Type B pancreatic cell (in vitro differentiated cells): ENCODE data around the gene PCSK1N. TPM values are rescaled to one million over a fixed set of nuclear protein-coding genes. Genes with fewer than 3 reads are reported as not detected.
A peak's percentile ranks its signal among the peaks of the same experiment; 100 is the strongest.

Experiments
- DNase-seq: peaks from one replicate; pipeline ENCODE4 v3.0.0; 2021; ENCODE audit warnings: mixed read lengths; ENCODE audit not compliant: unreplicated experiment; ENCODE audit errors: extremely low spot score
- H3K27ac Mint-ChIP-seq: 2 replicates; pipeline ENCODE4 v1.8.0; 2021; ENCODE audit warnings: mild to moderate bottlenecking, mixed read lengths
- H3K27me3 Mint-ChIP-seq: 2 replicates; pipeline ENCODE4 v1.8.0; 2021; ENCODE audit warnings: mixed read lengths
- H3K36me3 Mint-ChIP-seq: 2 replicates; pipeline ENCODE4 v1.8.0; 2021; ENCODE audit warnings: mixed read lengths
- H3K4me1 Mint-ChIP-seq: one replicate; pipeline ENCODE4 v1.8.0; 2021; ENCODE audit warnings: mixed read lengths; ENCODE audit not compliant: unreplicated experiment
- H3K4me3 Mint-ChIP-seq: 2 replicates; pipeline ENCODE4 v1.8.0; 2021; ENCODE audit warnings: mild to moderate bottlenecking, mixed read lengths
- H3K9me3 Mint-ChIP-seq: 2 replicates; pipeline ENCODE4 v1.8.0; 2021; ENCODE audit warnings: mixed read lengths
- CTCF ChIP-seq: fragments of 200-600 bp; sonication (generic); conservative IDR thresholded peaks from 2 replicates; pipeline ENCODE4 v1.5.0; 2021; ENCODE audit warnings: antibody characterized with exemption, mild to moderate bottlenecking
- total RNA-seq: library from RNA; stranded (reverse); gene quantifications from 2 replicates; pipeline ENCODE4 v1.2.1, GENCODE V29; 2021; ENCODE audit warnings: low replicate concordance

Gene PCSK1N
- total RNA-seq, 1 donor from 2014 or later: 109 TPM

GRCh38 chrX:48802089-48802904 is 33.1 kb downstream of the PCSK1N start:
- peak overlapping the region; percentile 98 for H3K4me3 Mint-ChIP-seq
- TF ChIP-seq CTCF: no peak
- no peaks in the 10 kb centered on the region for H3K4me1 Mint-ChIP-seq
- no peaks in the 10 kb centered on the region for H3K27me3 Mint-ChIP-seq
- peak; percentile 78 for DNase-seq
- H3K27ac Mint-ChIP-seq: peak overlapping the region; percentile 100
- peaks cover 5% of the 10 kb centered on the region for H3K36me3 Mint-ChIP-seq
- H3K9me3 Mint-ChIP-seq: no peaks in the 10 kb centered on the region

DNA sequence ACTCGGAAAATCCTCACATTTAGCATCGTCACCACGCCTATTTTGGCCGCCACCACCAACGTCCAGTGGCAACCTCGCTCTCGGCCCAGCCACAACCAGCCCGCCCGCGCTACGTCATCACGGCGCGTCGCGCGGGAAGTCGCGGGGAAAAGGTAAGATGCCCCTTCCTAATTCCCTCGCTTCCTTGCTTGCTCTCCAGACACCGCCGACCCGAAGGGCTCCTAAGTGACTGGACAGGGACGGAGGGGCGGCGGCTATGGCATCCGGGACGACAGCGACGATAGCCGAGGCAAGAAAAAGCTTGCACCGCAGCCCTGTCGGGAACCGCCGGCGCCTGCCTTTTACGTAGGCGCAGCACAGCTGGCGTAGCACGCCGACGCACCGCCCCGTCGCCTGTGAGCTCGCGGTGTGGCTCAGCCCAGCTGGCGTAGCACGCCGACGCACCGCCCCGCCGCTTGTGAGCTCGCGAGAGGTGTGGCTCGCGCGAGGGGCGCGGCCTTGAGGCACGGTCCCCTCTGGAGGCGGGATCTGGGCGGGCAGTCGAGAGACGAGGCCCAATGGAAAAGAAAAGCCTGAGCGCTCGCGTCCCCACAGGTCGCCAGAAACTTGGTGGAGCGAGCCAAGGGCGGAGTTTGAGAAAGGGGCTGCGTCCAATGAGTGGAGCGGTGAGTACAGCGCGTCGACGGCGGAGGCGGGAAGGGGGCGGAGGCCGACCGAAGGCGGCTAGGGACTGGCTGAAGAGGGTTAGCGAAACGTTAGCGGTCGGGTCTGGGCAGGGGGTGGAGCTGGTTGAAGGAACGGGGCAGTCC is 33.9 kb downstream of the PCSK1N start, which contains the start of gene HDAC6:
Gene HDAC6 (plus strand): TSS at position 788 of the 809 bp plus-strand sequence. CDS start 626 bp downstream, outside the sequence.
- Mint-ChIP-seq H3K4me1 (no peaks in the 10 kb centered on the region), H3K27me3 (no peaks in the 10 kb centered on the region), H3K9me3 (no peaks in the 10 kb centered on the region), H3K4me3 (peak within 1 kb of the TSS; percentile 98), H3K27ac (peak within 1 kb of the TSS; percentile 100), H3K36me3 (peaks cover 5% of the 10 kb centered on the region)
- peak; percentile 94 for DNase-seq
- TF ChIP-seq CTCF: no peak

GRCh38 chrX:48800574-48801279 is 34.7 kb downstream of the PCSK1N start:
- Mint-ChIP-seq H3K36me3 (peaks cover 5% of the 10 kb centered on the region), H3K27ac (peak overlapping the region; percentile 100), H3K4me1 (no peaks in the 10 kb centered on the region), H3K27me3 (no peaks in the 10 kb centered on the region), H3K9me3 (no peaks in the 10 kb centered on the region), H3K4me3 (peak overlapping the region; percentile 98)
- no peak for DNase-seq
- no peak for TF ChIP-seq CTCF

DNA sequence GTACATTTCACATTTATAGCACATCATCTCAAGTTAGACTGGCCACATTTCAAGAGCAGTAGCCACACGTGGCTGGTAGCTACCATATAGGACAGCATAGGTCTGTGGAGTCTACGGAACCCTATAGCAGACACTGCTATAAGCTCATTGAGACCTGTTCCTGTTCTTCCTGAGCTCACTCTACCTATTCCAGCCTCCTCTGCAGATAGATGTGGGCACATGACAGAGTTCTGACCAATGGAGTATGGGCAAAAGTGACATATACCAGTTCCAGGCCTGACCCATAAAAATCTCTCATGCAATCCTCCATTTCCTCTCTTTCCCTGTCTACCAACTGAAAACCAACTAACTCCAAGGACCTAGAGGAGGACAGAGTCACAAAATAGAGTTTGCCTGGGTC is 37.1 kb downstream of the PCSK1N start:
- no peak for TF ChIP-seq CTCF
- Mint-ChIP-seq H3K9me3 (no peaks in the 10 kb centered on the region), H3K27me3 (no peaks in the 10 kb centered on the region), H3K4me3 (no peak overlapping the region), H3K4me1 (no peaks in the 10 kb centered on the region), H3K27ac (no peak overlapping the region), H3K36me3 (no peaks in the 10 kb centered on the region)
- DNase-seq: no peak

- Mint-ChIP-seq H3K4me1 (no peaks in the 10 kb centered on the region), H3K36me3 (no peaks in the 10 kb centered on the region), H3K27me3 (no peaks in the 10 kb centered on the region), H3K9me3 (no peaks in the 10 kb centered on the region), H3K4me3 (no peak overlapping the region), H3K27ac (peak overlapping the region; percentile 75)
- DNase-seq: no peak
- TF ChIP-seq CTCF: no peak
These were observed 40.4 kb downstream of the PCSK1N start for GRCh38 chrX:48794911-48795515.
